ENCODE results near the gene IFI35.
"Not testable (repeated sequence)": the region's sequence is repeated elsewhere in the genome, so short reads cannot be mapped to it uniquely, and the experiment has no call there.

The IFI35 gene

DNA sequence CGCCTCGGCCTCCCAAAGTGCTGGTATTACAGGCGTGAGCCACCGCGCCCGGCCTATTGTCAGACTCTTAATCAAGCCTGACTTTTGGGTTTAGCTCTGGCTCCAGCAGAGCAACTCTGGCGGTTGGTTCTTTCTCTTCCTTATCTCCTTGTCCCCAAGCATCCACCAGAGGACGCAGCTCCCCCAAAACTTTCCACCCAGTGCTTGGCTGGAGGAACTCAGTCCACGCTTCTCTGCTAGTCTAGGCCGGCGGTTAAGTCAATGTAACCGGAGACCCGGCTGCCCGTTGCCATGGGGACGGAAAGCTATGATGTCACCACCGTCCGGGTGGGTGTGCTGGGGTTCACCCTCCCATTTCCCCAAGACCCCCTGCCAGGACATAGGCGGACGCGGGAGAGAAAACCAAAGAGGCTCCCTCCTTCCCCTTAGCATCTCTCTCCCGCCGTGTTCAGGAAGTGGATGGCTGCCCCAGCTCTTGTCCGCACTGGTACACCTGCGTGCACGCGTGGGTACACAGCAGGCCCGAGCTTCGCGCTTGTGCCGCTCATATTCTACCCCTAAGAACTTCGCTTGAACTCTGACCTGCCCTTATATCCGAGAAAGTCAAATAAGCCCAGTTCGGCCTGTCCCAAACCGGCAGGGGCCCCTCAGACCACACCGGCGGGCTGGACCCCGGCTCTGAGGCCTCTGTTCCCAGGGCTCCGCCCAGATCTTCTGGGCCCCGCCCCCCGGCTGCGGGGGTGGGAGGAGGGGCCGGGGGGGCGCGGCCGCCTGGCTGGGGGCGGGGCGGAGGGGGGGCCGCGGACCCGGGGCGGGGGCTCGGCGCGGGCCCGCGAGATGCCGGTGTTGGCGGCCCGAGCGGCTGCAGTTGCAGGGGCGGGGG, 18.1 kb downstream of the IFI35 start, which contains the start of gene RND2:
TSS of gene RND2 (plus strand) at position 825 of the 883 bp plus-strand sequence. CDS start 117 bp downstream, outside the sequence.
- peak; percentile 87 for DNase-seq

DNA sequence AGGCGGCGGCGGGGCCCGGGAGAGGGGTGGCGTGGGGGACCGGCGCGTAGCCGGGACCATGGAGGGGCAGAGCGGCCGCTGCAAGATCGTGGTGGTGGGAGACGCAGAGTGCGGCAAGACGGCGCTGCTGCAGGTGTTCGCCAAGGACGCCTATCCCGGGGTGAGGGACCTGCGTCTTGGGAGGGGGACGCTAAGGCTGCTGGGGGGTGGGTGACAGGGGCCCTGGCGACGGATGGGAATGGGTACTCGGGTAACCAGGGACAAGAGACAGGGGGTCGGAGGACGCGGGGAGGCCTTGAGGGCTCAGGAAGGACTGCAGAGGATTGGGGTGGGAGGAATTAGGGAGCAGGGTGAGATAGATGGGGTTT, 18.7 kb downstream of the IFI35 start:
- DNase-seq, result no peak

DNA sequence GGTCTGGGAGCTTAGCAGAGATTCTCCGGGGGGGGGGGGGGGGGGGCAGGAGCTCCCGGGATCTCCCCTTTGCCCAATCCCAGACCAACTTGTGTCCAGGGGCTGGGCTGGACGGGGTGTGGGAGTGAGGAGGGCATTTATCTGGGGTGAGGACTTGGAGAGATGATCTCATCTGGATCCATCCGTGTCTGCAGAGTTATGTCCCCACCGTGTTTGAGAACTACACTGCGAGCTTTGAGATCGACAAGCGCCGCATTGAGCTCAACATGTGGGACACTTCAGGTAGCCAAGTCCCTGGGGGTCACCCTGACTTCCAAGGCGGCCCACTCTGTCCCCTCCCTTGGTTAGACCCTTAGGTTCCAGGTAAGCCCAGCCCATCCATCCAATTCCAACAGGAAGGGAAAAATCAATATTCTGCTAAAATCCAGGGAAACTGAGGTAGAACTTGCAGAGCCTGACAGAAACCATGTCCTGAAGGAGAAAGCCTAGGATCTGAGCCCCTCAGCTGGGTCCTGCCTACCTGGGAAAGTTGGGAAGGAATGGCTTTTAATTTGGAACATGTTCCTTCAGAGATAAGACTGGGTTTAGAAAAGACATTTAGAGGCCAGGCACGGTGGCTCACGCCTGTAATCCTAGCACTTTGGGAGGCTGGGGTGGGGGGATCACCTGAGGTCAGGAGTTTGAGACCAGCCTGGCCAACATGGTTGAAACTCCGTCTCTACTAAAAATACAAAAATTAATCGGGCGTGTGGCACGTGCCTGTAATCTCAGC, 19.4 kb downstream of the IFI35 start:
- DNase-seq, result no peak

DNA sequence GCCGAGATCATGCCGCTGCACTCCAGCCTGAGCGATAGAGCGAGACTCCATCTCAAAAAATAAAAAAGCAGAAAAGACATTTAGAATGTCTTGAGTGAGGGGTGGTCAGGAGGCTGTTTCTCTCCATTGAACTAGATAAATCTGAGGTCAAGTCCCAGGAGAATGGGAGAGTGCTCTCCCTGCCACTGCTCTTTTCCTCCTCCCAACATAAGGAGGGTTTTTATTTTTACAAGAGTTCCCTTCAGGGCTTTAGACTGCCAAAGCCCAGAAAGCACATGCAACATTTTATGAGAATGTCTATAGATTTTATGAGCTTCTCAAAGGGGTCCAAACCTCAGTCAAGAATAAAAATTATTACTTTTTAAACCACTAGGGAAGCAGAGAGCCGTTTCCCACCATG, 20.0 kb downstream of the IFI35 start:
- no peak for DNase-seq

DNA sequence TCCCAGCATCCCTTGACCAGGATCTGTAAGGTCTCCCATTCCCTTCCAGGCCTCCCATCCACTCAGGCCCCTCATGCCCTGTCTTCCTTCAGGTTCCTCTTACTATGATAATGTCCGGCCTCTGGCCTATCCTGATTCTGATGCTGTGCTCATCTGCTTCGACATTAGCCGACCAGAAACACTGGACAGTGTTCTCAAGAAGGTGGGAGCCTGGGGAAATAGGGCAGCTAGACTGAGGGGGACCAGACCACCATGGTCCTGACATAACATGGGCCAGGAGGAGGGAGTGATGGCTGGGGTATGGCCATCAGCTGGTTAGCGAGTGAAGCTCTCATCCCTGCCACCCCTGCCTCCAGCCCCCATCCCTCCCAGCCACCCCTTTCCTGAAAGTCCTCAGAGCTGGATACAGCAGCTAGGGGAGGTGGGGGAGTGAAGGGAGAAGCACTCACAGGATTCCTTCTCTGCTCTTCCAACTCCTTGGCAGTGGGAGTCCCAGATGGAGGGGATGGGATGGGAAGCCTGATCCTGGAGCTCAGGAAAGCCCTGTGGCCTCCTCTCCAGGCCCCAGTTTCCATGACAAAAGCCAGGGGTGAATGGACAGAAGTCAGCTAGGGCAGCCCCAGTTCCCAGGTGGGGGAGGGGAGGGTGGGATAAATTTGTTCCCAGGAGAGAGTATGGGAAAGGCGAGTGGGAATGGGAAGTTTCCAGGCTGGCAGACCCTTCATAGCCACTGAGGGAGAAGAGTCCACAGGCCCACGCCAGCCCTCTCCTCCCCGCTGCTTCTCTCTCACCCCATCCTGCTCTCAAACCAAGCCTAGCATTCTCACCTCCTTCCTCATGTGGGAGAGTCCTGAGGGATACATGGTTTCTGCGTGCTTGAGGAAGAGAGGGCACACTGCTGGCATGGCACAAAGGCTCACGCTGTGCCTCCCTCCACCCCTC, 20.8 kb downstream of the IFI35 start:
- no peak for DNase-seq

DNA sequence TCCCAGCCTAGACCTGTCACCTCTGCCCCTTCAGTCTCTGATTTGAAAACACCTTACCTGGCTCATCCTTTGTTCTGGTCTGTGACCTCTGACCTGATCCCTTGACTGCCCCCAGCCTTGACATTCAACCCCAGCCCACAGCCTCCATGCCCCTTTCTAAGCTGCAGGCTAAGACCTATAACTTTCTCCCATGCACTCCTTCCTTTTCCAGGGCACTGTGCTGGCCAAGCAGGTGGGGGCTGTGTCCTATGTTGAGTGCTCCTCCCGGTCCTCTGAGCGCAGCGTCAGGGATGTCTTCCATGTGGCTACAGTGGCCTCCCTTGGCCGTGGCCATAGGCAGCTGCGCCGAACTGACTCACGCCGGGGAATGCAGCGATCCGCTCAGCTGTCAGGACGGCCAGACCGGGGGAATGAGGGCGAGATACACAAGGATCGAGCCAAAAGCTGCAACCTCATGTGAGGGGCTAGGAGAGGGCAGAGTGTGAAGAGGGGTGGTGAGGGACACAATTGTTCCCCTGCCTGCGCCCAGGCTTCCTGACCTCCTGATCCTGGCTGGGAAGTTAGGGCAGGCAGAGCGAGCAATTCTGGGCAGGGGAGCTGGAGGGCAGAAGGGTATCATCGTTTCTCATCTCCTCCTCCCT, 21.8 kb downstream of the IFI35 start:
- no peak for DNase-seq

DNA sequence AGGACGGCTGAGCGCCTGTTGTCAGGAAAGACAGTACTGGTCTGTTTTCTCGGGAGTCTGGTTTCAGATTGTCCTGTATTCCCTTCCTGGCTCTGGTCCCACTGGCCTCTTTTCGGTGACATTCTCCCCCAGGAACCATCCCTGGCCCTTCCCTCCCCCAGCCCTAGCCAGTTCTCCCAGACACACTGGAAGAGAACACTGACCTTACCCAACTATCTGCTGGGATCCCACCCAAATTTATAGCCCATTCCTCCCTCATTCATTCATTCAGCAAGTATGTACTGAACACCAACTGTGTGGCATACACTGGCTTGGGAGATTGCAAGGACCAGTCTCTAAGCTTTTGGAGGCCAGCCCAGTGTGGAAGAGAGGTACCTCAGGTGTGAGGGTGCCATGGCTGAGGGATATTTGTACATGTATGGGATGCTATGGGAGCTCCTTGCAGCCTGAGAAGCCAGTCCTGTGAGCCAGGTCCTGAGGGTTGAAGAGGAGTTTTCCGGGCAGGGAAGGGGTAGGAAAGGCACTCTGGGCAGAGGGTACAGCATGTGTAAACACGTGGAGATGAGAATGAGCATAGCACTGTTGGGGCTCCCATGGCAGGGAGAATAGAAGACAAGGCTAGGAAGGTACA, 23.7 kb downstream of the IFI35 start:
- DNase-seq, result no peak

DNA sequence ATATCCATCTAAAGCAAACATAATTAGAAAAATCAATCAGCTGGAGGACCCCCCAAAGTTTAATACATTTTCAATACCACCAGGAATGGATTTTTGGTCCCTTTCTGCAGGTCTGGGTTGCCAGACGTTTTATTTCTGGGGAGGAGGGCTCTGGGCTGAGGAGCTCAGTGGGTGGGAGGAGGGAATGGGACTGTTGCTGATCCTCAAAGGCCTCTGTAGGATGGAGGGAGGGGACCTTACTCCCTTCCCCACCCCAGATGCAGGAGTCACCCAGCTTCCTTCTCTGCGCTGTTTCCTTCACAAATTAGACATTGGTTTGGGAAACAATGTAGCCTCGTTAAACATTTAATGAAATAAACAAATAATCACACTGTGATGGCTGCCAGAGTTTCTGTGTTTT, 25.1 kb downstream of the IFI35 start:
- DNase-seq, result no peak

DNA sequence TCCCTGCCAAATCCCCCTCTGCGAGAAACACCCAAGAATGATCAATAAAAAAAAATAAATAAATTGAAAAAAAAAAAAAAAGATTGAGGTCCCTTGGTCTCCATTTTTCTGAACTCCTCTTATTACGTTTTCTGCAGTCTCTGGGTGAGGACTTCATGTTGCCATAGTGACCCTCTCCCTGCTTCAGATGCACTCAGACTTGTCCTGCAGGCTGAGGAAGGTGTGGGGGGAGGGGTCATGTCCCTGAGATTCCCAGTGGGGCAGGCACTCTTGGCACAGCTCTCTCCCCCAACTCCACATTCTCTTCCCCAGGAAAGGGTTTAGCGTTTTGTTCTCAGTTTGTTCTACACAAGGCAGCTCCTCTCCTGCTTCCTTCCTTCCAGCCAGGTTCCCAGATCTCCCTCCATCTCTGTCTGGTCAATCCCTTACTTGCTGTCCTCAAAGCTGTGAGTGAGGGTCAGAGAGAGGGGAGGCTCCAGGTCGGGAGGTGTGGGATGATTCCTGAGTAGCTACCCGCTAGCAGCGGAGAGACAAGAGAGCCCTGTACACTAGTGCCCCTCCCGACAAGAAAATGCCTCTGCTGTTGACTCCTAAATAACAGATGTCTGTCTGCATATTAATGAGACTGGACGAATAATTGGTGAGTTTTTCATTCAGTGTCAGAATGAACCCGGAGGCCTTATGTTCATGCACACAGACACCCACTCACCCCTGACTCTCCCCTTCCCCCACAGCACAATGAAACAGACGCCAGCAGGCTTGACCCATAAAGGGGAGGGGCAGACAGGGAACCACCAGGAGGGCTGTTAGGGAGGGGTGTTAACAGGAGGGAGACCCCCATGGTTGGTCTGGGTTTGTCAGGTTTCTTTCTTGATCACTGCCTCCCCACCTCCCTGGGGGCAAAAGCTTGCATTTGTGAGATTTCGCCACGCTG, 27.6 kb downstream of the IFI35 start:
- DNase-seq, result no peak

DNA sequence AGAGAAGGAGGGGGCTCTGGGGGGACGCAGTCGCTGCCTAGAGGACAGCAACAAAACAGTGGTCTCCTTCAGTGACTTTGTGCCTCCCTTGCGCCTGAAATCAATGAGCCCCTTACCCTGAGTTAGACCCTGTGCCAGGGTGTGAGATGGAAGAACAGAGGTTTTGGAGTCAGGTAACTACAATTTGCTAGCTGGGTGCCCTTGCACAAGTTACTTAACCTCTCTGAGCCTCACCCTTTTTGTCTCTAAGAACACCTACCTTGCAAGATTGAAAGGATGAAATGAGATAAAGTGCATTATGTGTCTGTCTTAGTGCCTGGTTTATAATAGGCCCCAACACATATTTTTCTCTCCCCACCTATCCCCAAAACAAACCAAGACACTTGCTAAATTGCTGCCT, 28.3 kb downstream of the IFI35 start:
- no peak for DNase-seq

DNA sequence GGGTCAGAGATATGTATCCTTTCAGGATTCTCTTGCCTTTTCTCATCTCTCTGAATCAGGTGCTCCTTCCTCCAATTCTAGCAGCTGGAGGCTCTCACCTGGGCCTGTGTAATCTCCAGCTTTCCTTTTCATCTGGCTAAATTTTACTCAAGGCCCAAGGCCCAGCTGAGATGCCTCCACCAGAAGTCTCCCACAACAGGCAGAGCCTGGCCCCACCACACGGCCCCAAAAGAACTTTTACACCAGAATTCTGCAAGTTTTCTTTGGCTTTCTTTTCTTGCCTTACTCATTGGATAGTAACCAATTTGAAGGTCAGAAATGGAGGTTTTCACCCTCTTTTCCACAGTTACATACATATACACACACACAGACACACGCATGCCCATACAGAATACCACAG, 33.1 kb downstream of the IFI35 start:
- DNase-seq, result no peak

DNA sequence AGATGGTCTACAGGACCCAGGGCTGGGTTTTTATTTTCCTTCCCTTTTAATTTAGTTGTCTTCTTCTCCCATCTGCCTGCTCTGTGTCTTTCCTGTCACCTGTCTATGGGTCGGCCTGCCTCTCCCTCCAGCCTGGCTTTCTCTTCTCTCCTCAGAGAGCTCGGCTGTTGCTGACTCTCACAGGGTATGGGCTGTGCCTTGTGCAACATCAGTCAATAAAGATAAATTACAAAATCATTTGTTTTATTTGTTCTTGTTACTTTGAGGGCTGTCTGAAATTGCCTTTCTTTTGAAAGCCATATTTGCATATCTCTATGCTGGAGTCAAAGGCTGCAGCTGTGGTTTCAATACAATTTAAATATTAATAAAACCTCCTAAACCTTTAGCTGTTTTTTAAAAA, 34.1 kb downstream of the IFI35 start:
- DNase-seq, result no peak

DNA sequence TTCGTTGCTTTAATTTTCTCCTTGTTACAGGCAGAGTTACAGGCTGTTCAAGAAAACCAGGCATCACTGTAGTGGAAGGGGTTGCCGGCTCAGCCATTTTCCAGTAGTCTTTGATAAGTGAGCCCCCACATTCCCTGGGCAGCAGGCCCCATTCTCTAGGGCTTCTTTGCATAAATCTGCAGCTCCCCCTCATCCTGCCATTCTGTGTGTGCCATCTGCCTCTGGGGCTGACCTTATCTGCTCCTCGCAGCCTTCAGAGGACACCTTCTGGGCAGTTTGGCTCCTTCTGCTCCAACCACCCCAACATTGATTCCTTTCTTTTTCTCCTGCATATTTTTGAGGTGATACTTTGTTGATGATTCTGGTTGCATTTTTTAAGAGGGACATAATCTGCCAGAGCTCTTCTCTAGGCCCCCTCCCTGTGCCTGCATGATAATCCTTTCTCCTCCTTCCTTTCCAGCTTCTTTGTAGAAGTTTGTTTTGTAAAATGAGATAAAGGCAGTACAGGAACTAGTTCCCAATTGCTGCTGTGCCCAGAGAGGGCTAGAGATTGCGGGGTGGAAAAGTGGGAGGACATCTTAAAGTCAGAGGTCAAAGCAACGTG, 35.5 kb downstream of the IFI35 start:
- no peak for DNase-seq

DNA sequence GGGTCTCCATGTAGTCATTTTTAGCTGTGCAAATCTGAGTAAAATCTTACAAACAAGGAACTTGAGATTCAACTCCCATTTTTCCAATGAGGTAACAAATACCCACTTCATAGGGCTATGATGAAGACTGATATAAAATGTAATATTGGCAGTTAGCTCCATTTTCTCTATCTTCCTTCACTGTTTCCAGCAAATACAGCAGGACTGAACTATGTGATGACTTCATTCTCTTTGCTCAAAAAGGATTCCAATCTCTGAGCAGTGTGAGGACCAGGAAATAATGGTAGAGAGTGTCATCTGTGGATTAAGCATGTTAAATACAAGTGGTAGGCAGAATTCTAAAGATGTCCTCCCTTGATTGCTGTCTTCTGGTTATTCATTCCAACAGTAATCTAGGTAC, 36.7 kb downstream of the IFI35 start:
- no peak for DNase-seq

DNA sequence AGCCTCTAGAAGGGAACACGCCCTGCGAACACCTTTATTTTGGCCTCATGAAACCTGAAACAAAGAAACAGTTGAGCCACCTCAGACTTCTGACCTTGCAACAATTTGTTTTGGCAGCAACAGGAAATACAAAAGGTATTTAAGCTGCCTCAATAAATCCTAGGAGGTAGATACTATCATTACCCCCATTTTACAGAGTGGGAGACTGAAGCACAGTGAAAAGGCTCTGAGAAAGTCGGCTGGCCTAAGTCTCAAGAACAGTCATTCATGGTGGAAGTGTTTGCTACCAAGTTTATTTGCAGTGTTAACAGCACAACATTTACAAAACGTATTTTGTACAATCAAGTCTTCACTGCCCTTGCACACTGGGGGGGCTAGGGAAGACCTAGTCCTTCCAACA, 37.4 kb downstream of the IFI35 start:
- no peak for DNase-seq

DNA sequence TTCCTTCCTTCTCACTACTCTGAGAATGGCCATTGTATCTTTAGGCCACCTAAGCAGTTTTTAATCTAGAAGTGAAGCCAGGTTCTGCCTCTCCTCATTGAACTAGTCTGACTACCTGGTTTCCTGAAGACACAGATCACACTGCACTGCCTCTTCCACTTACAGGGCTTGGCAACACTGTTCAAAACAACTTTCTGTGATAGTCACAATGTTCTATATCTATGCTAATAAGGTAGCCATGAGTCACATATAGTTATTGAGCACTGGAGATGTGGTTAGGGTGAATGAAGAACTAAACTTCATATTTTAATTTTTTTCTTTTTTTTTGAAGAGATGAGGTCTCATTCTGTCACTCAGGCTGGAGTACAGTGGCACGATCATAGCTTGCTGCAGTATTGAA, 45.4 kb downstream of the IFI35 start:
- no peak for DNase-seq

DNA sequence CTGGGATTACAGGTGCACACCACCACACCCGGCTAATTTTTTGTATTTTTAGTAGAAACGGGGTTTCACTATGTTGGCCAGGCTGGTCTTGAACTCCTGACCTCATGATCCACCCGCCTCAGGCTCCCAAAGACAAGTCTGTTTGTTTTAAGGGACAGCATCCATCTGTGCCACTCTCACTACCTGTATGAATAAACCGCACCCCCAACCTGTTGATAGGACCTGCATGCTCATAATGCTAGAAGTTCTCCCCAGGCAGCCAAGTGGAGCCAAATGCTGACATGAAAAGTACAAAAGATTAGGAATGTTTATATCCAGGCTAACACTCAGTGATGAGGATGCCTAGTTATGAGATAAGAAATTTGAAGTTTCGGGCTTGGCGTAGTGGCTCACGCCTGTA, 46.4 kb downstream of the IFI35 start:
- DNase-seq, result not testable (repeated sequence)

DNA sequence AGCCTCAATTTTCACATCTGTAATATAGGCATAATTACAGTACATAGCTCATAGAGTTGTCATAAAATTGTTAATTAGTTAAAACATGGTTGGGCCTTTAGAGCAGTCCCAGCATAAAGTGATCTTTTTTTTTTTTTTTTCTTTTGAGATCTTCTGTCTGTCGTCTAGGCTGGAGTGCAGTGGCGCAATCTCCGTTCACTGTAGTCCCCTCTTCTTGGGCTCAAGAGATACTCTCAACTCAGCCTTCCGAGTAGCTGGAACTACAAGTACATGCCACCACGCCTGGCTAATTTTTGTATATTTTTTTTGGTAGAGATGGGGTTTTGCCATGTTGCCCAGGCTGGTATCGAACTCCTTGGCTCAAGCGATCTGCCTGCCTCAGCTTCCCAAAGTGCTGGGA, 49.5 kb downstream of the IFI35 start:
- no peak for DNase-seq

DNA sequence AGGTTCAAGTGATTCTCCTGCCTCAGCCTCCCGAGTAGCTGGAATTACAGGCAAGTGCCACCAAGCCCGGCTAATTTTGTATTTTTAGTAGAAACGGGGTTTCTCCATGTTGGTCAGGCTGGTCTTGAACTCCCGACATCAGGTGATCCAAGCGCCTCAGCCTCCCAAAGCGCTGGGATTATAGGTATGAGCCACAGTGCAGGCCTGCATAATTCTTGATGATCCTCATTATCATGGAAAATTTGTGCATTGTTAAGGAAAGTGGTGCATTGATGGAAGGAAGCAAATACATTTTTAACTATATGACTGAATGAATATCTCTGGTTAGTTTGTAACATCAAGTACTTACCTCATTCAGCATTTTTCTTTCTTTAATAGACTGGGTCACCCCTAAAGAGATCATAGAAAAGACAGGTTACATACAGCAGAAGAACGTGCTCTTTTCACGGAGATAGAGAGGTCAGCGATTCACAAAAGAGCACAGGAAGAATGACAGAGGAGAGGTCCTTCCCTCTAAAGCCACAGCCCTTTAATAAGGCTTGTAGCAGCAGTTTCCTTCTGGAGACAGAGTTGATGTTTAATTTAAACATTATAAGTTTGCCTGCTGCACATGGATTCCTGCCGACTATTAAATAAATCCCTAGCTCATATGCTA, 56.5 kb downstream of the IFI35 start:
- DNase-seq, result no peak

All from RPMI8226 (cell line).